GM21717 (cell line): ENCODE data around the gene BSN.

Source experiments
- ATAC-seq: cut with Tn5 transposase; IDR thresholded peaks from one replicate; pipeline ENCODE4 v1.9.1; 2021; ENCODE audit warnings: mild to moderate bottlenecking, moderate library complexity; ENCODE audit not compliant: unreplicated experiment

BSN gene

DNA sequence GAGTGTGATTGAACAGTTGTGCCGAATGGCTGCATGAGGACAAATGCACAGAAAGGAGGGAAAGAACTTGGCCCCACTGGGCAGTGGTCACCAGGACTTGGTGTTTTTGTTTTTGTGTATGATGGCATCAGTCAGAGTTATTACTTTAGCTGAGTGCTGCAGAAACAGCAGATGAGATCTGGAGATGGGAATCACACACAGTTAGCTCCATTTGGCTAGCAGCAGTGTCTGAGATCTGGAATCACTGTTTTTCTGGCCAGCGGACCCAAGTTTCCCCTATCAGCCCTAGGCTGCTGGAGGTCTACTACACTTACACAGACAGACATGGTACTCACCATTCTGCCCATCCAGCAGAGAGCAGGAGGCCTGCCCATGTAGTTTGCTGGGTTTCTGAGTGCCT lies 74.0 kb downstream of the BSN start:
- ATAC-seq: no peak

DNA sequence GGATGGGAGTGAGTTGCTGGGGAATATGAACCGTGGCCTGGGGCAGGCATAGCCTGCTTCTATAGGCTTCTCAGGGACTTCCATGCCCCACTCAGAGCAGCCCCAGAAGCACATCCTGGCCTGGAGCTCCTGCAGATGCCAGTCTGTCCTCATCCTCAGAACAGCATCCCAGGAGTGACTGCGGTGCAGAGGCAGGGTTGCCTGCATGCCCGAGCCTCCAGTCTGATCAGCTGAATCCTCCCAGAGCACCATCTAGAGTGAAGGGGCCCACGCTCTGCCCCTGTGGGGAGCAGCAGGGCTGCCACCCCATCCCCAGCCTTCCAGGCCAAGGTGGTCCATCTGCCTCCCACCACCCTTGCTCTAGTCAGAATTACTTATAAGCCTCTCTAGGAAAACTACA lies 75.2 kb downstream of the BSN start:
- no peak for ATAC-seq

DNA sequence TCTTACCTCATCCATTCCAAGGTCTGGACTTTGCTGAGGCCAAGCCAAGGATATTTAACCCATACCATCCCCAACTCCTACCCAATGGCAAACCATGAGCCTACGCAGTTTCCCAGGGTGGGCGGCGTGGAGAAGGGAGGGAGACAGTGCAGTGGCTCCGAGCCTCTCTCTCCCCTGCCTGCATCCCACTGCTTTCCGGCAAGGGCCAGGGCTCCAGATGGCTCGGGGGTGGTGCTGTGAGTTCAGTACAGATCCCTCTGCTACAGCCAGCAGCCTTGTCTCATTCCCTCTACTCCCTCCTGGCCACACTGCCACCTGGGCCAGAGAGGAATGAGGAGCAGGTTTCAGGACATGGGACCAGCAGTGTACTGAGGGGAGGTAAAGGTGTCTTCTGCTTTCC lies 75.6 kb downstream of the BSN start:
- no peak for ATAC-seq

DNA sequence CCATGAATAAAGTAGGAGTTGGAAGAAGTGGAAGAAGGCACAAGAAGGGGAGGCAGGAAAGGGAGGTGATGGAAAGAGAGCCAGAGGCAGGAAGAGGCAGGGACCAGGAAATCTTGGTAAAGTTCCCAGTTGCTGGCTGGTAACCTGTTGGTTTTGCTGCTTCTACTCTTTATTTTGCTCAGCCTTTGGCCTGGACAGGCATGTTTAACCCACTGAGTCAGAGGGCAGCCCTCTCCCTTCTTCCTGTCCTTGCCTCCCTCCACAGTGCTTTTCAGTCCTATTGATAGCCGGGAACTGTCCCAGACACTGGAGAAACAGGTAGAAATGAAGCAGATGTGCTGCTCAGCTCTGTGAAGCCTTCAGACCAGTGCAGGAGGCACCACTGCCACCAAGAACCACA lies 76.5 kb downstream of the BSN start:
- ATAC-seq: no peak

DNA sequence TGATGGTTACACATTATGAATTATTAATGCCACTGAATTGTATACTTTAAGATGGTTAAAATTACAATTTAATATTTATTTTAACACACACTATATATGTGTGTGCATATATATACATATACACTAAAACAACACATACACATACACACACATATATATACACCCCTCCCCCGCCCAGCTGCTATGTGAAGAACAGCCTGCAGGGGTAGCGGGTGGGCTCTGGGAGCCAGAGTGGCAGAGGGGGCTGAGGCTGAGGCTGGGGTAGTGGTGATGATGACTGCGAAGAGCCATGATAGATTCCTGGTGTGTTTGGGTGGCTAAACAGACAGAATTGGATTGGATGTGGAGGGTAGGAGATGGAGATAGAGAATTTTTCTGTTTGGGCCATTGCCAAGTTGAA lies 80.5 kb downstream of the BSN start:
- ATAC-seq: no peak

DNA sequence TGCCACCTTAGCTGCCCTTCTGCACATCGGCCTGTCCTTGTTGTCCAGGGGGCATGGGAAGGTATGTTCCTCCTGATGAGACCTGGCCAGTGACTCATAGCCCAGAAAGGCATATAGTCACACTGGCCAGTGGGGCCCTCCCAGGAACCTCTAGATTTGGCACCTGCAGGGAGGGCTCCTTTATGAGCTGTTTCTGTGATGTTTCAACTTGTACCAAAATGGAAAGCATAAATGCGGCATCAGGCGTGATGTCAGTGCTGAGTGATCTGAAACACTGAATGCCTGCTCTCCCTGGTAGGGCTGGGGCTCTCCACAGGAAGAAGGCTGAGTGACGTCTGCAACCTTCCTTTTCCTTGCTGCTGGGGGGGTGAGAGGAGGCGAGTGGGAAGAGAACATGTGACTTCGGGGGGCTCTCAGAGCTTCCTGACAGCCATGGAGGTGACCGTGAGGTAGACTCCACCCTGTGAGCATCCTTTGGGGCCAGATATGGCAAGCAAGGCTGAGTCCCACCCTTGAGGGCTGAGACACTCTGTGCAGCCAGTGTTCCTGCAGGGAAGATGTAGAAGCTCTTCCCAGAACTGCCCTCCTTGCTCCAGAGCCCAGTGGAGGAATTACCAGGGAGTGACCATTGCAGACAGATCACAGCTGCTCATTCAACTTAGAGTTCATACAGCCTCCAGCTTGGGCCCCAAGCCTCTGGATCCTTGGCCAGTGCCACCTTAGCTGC lies 82.8 kb downstream of the BSN start:
- ATAC-seq: no peak

DNA sequence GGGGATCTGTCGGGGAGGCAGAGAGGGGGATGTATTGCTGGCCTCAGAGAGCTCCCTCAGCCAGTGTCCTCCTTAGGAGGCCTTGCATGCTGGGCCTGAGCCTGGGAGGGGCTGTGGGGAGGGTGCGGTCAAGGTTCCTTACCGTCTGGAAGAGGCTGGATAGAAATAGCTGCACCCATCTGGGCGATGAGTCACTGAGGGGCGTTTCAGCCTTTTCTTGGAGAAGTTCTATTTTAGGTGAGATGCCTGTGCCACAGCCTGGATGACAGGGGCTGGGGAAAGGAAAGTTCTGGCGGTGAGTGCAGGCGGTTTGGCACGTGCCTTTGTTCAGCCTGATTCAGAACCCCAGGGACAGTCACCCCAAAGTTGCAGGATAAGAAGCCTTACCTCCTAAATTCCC lies 84.2 kb downstream of the BSN start:
- ATAC-seq: no peak

DNA sequence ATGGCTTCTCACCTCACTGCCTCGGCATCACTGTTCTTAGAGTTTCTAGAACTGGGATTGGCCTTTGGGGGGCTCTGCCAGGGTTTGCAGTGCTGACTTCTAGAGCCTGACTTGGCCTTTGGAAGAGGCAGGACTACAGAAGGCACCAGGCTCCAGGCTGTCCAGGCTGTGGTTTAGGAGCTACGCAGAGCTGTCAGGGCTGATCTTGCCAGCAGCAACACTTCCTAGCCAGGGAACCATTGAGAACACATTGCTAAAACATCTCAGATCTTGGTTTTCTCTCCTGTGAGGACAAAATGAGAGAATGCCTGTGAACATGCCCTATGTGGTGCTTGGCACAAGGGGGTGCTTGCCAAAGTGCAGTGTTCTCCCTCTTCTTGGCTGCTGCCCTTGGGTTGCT lies 85.3 kb downstream of the BSN start:
- no peak for ATAC-seq

DNA sequence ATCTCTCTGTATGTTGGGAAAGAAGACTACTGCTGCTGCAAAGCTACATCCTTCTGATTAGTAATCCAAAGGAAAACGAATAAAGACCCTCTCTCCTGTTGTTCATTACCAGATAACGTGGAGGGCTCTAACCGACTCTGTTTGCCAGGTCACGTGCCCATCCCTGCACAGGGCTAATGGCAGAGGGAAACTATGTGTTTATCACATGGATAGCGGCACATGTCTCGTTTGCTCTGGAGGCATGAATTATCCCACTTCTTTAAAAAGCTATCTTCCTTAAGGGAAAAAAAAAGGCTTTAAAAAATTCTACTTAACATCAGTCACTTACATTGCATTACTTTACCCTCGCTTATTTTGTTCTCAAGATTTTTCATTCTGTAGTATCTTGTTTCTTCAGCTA lies 87.0 kb downstream of the BSN start:
- ATAC-seq: no peak

DNA sequence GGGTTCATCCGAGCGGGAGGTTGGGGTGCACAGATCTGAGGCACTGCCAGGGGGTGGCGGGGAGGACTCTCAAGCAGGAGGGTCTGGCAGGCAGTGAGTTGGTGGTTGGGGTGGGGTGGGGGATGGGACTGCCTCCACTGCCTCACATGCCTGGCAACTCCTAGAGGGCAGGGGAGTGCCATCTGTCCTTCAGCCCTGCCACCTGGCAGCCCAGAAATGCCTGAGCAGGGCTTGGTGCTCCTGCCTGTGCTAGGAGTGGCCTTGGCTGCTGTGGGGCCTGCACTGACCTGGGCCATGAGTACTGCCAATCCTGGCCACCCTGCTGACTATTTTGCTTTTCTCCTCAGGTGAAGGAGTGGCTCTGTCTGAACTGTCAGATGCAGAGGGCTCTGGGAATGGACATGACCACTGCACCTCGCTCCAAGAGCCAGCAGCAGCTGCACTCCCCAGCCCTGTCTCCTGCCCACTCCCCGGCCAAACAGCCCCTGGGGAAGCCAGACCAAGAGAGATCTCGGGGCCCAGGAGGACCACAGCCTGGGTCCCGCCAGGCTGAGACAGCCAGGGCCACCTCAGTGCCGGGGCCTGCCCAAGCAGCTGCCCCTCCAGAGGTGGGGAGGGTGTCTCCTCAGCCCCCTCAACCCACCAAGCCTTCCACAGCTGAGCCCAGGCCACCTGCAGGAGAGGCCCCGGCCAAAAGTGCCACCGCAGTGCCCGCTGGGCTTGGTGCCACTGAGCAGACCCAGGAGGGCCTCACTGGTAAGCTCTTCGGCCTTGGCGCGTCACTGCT lies 87.8 kb downstream of the BSN start:
- no peak for ATAC-seq

DNA sequence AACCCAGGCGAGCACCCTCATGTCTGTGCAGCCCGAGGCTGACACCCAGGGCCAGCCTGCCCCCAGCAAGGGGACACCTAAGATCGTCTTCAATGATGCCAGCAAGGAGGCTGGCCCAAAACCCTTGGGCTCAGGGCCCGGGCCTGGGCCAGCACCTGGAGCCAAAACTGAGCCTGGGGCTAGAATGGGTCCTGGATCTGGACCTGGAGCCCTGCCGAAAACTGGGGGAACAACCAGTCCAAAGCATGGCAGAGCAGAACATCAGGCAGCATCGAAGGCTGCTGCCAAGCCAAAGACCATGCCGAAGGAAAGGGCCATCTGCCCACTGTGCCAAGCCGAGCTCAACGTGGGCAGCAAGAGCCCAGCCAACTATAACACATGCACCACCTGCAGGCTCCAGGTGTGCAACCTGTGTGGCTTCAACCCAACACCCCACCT lies 88.5 kb downstream of the BSN start:
- ATAC-seq: no peak

DNA sequence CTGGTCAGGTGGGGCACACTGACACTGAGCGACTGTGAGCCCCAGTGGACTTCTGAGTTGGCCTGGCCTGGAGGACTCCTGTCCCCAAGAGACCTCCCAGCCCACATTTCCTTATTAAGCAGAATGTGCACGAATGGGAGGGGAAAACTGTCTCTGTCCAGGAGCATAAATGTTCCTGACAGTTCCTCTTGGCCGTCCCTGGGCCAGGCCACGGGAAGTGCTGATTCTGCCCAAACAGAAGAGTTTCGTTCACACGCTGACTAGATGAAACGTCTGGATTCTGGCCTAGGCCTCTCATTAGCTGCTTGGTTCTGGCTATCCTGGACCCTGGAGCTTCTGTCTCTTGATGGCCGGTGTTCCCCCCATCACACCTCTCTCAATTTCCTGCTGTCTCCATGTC lies 90.4 kb downstream of the BSN start:
- no peak for ATAC-seq

DNA sequence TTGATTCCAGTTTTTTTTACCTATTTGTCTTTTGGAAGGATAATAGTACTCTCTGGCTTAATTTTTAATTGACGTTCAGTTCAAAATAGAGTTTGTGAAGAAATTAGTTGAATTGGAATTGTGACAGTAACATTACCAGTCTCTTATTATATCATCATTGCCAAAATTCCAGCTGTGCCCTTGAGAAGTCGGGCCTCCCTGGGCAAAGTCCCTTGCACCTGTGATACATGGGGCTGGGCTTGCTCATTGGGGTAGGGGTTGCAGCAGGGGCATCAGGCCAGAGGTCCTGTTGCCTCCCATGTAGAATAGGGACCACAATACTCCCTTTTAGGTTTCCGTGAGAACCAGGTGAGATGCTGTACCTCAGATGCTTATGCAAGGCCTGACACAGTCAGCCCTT lies 92.0 kb downstream of the BSN start:
- no peak for ATAC-seq

DNA sequence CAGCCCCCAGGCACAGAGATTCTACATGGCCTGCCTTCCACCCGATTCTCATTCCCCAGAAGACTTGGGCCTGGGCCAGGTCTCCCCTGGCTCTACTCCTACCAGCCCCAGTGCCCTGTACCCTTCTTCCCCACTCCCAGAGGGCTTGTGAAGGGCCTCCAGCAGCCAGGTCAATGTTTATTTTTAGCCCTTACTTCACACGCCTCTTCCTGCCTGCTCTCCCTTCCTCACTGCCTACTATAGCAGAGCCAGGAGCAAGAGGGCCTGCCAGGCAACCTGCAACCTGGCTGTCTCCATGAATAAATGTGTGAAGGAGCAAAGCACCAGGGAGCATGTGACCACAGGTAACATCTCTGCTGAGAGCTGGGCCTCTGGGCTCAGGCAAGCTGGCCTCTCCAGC lies 93.5 kb downstream of the BSN start:
- no peak for ATAC-seq

DNA sequence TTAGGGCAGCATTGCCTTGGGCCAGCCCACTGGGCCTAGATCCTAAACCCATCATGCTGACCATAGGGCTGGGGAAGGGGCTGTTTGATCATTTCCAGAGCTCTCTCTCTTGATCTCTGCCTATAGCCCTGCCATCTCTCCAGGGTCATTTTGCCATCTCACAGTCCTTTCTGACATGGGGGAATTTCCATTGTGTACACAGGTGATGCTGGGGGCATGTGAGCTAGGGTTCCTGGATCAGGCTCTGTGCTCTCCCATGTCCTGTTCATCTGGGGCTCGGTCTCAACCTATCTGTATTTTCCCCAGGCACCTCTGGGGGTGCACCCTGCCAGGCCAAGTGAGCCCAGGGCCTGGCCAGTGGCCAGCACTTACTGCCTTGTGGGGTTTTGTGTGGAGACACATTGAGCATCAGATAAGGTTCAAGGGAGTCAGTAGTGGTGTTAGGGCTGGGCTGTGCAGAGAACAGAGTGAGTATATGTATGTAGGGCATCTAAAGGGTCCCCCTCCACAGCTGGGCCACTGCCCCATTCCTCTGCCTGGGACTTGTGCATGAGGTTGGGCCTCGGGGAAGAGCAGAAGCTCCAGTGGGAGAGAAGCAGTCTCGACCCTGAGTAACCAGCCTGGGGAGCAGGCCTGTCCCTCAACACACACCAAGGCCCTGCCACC lies 94.2 kb downstream of the BSN start:
- no peak for ATAC-seq

DNA sequence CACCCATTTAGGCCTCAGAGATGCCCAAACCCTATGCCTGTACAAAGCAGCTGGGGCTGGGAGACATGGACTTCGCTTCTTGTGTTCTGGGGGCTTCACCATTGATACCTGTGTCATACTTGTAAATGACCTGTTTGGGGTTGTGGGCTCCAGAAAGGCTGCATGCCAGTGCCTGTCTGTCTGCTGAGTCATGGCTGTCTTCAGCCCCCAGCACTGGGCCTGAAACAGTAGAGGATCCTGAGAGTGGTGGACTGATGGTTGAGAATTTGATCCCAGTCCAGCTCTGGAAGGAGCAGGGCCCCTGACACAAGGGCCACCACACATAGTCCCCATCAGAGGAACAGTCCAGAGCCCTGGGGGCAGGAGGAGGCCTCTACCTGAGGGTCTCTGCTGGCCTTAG lies 95.3 kb downstream of the BSN start:
- ATAC-seq: no peak

DNA sequence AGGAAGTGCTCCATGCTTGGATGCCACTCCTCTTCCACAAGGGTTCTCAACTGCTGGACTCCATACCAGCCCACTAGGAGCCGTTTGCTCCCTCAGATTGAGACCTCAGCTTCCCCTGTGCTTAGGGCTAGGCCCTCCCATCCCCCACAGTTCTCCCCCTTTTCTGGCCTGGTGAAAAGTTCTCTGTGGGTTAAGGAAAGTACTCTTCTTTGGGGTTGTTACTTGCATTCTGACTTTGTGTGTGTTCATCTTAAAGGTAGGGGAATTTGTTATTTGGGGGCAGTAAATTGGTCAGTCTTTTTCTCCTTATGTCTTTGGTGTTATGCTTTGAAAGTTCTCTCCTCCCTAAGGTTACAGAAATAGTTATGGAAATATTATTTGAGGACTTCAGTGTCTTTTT lies 95.9 kb downstream of the BSN start:
- ATAC-seq: no peak

DNA sequence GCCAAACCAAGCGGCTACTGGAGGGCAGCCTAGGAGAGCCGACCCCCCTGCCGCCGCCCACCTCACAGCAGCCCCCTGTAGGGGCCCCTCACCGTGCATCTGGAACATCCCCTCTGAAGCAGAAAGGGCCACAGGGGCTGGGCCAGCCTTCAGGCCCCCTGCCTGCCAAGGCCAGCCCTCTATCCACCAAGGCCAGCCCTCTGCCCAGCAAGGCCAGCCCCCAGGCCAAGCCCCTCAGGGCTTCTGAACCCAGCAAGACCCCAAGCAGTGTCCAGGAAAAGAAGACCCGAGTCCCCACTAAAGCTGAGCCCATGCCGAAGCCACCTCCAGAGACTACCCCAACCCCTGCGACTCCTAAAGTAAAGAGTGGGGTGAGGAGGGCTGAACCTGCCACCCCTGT lies 96.4 kb downstream of the BSN start:
- ATAC-seq: no peak

DNA sequence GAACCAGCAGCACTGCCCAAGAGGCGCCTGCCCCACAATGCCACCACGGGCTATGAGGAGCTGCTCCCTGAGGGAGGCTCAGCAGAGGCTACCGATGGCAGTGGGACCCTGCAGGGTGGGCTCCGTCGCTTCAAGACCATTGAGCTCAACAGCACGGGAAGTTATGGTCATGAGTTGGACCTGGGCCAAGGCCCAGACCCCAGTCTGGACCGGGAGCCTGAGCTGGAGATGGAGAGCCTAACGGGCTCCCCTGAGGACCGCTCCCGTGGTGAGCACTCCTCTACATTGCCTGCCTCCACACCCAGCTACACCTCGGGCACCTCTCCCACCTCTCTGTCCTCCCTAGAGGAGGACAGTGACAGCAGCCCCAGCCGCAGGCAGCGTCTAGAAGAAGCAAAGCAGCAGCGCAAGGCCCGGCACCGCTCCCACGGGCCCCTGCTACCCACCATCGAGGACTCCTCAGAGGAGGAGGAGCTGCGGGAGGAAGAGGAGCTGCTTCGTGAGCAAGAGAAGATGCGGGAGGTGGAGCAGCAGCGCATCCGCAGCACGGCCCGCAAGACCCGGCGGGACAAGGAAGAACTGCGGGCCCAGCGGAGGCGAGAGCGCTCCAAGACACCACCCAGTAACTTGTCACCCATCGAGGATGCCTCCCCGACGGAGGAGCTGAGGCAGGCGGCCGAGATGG lies 98.1 kb downstream of the BSN start:
- no peak for ATAC-seq

DNA sequence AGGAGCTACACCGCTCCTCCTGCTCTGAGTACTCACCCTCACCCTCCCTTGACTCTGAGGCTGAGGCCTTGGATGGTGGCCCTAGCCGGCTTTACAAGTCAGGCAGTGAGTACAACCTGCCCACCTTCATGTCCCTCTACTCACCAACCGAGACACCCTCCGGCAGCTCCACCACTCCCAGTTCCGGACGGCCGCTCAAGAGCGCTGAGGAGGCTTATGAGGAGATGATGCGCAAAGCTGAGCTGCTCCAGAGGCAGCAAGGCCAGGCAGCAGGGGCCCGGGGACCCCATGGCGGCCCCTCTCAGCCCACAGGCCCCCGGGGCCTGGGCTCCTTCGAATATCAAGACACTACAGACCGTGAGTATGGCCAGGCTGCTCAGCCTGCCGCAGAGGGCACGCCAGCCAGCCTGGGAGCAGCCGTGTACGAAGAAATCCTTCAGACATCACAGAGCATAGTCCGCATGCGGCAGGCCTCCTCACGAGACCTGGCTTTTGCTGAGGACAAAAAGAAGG lies 98.7 kb downstream of the BSN start:
- ATAC-seq: no peak

DNA sequence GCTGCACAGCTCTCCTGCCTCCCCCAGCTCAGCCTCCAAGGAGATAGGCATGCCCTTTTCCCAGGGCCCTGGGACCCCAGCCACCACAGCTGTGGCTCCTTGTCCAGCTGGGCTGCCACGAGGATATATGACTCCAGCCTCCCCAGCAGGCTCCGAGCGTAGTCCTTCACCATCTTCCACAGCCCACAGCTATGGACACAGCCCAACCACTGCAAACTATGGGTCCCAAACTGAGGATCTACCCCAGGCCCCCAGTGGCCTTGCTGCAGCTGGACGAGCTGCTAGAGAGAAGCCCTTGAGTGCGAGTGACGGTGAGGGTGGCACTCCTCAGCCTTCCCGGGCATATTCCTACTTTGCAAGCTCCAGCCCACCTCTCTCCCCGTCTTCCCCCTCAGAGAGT lies 99.3 kb downstream of the BSN start:
- ATAC-seq: no peak
